ENCODE data around the gene LIG1.

LIG1 gene

DNA sequence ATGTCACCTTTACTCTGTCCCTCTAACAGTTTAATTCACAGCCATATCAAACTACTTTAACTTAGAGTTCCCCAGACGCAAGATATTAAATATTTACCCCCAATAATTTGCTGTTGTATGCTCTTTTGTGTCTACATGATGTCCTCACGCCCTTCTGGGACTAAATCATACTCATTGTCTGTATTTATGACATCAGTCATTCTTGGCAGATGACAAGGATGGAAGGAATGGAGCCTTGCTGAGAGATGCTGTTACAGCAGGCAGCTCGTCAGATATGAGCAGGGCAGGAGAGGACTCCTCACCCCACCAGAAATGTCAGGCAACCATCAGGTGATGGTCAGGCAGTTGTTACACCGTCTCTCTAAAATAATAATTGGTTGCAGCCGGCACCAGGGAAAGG, 43.8 kb upstream of the LIG1 start:
- H3K4me3 ChIP-seq (ENCODE audit: insufficient read depth, low read length, poor library complexity, severe bottlenecking), result no peak overlapping the region
- H2AFZ ChIP-seq (ENCODE audit: low read depth, low read length, severe bottlenecking), result no peak overlapping the region
- H3K9ac ChIP-seq (ENCODE audit: low read length), result no peak overlapping the region
- H3K27me3 ChIP-seq (ENCODE audit: low read length), result no peaks in the 10 kb centered on the region
- H3K79me2 ChIP-seq (ENCODE audit: insufficient read depth, low read length), result no peaks in the 10 kb centered on the region
- H3K27ac ChIP-seq (ENCODE audit: low read depth, low read length), result no peak overlapping the region
- TF ChIP-seq EZH2phosphoT487 (conservative IDR thresholded peaks at IDR 0.05; ENCODE audit: low read length) (no peak), CTCF (IDR thresholded peaks at IDR 0.05; ENCODE audit: insufficient read depth, low read length, poor library complexity, severe bottlenecking) (no peak)
- no peaks in the 10 kb centered on the region for H4K20me1 ChIP-seq (ENCODE audit: low read depth, low read length)
- no peaks in the 10 kb centered on the region for H3K9me2 ChIP-seq (replicated peaks; ENCODE audit: insufficient read depth, low read length)
- H3K9me3 ChIP-seq (ENCODE audit: insufficient read depth, low read length), result no peaks in the 10 kb centered on the region
- H3F3A ChIP-seq (ENCODE audit: insufficient read depth), result peaks cover 18% of the 10 kb centered on the region; the same call in 1 of the 2 replicates
- H3K36me3 ChIP-seq (ENCODE audit: low read length), result 0 out of 2 replicates have a peak, but pooled peaks cover 6% of the 10 kb centered on the region
- no peak overlapping the region for H3K4me2 ChIP-seq (ENCODE audit: low read depth, low read length, poor library complexity, severe bottlenecking)

- Histone ChIP-seq H2AFZ (ENCODE audit: low read depth, low read length, severe bottlenecking) (no peak overlapping the region), H3K9me2 (replicated peaks; ENCODE audit: insufficient read depth, low read length) (no peaks in the 10 kb centered on the region), H3K36me3 (ENCODE audit: low read length) (peaks cover 8% of the 10 kb centered on the region; the same call in 1 of the 2 replicates)
These were observed 39.9 kb upstream of the LIG1 start for GRCh38 chr19:48210005-48210404.

DNA sequence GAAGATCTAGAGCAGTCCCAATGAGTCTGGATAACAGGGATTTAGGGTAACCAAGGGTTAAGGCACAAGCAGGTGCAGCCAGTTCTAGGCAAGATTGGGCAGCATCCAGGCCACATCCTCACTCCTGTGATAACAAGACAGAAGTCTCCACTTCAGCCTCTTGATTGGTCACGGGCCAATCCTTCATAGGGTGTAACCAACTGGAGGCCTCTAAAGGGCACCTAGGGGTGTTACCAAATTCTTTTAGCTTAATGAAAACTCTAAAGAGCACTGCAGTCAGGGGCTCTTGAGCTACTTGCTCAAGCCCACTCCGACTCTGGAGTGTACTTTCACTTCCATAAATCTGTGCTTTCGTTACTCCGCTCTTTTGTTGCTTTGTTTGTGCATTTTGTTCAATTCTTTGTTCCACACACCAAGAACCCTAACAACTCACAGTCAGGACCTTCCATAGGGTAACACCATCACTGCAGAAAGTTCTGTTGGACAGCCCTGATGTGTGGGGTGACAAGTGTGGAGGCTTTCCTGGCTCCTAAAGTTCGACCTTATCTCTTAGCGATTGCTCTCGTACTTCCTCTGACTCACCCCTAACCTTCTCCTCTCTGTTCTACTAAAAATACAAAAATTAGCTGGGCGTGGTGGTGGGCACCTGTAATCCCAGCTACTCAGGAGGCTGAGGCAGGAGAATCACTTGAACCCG, 36.4 kb upstream of the LIG1 start:
- Histone ChIP-seq H3K4me3 (ENCODE audit: insufficient read depth, low read length, poor library complexity, severe bottlenecking) (no peak overlapping the region), H3K9me3 (ENCODE audit: insufficient read depth, low read length) (no peaks in the 10 kb centered on the region), H3K4me2 (ENCODE audit: low read depth, low read length, poor library complexity, severe bottlenecking) (no peak overlapping the region), H4K20me1 (ENCODE audit: low read depth, low read length) (no peaks in the 10 kb centered on the region), H3K27ac (ENCODE audit: low read depth, low read length) (no peak overlapping the region), H3K9ac (ENCODE audit: low read length) (no peak overlapping the region), H3F3A (ENCODE audit: insufficient read depth) (peaks cover 22% of the 10 kb centered on the region), H3K9me2 (replicated peaks; ENCODE audit: insufficient read depth, low read length) (no peaks in the 10 kb centered on the region), H3K27me3 (ENCODE audit: low read length) (no peaks in the 10 kb centered on the region), H3K36me3 (ENCODE audit: low read length) (peaks cover 8% of the 10 kb centered on the region; the same call in 1 of the 2 replicates), H3K79me2 (ENCODE audit: insufficient read depth, low read length) (peaks cover 26% of the 10 kb centered on the region), H2AFZ (ENCODE audit: low read depth, low read length, severe bottlenecking) (no peak overlapping the region)
- TF ChIP-seq EZH2phosphoT487 (conservative IDR thresholded peaks at IDR 0.05; ENCODE audit: low read length) (no peak), CTCF (IDR thresholded peaks at IDR 0.05; ENCODE audit: insufficient read depth, low read length, poor library complexity, severe bottlenecking) (no peak)

More at GRCh38 chr19:48210005-48210404, 39.9 kb upstream of the LIG1 start:
- Histone ChIP-seq H3K4me2 (ENCODE audit: low read depth, low read length, poor library complexity, severe bottlenecking) (peak overlapping the region; percentile 14), H3K27me3 (ENCODE audit: low read length) (no peaks in the 10 kb centered on the region), H3F3A (ENCODE audit: insufficient read depth) (peaks cover 22% of the 10 kb centered on the region), H3K9me3 (ENCODE audit: insufficient read depth, low read length) (no peaks in the 10 kb centered on the region), H4K20me1 (ENCODE audit: low read depth, low read length) (no peaks in the 10 kb centered on the region), H3K4me3 (ENCODE audit: insufficient read depth, low read length, poor library complexity, severe bottlenecking) (no peak overlapping the region), H3K9ac (ENCODE audit: low read length) (no peak overlapping the region), H3K79me2 (ENCODE audit: insufficient read depth, low read length) (peaks cover 7% of the 10 kb centered on the region), H3K27ac (ENCODE audit: low read depth, low read length) (no peak overlapping the region; the same call in 1 of the 2 replicates)
- TF ChIP-seq EZH2phosphoT487 (conservative IDR thresholded peaks at IDR 0.05; ENCODE audit: low read length) (no peak), CTCF (IDR thresholded peaks at IDR 0.05; ENCODE audit: insufficient read depth, low read length, poor library complexity, severe bottlenecking) (no peak)

All from SU-DHL-6 (cell line).